GM21390 (cell line): ENCODE results near the gene ADPRHL1.

Source experiments
- ATAC-seq: cut with Tn5 transposase; IDR thresholded peaks from one replicate; pipeline ENCODE4 v1.9.1; 2021; ENCODE audit not compliant: unreplicated experiment

ADPRHL1 gene

DNA sequence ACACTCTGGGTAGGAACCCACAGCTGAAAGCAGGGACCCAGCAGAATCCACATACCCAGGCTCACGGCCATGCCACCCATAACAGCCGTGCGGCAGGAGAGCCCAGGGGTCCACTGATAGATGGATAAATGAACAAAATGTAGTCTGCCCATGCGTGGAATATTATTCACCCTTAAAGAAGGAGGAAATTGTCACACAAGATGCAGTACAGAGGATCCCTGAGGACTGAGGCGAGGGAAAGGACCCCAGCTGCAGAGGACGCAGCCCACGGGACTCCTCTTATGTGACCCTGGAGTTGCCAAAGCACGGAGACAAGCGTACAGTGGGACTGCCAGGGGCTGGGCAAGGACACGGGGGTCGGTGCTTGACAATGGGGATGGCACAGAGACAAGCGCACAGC lies 100.0 kb downstream of the ADPRHL1 start:
- ATAC-seq, result no peak

DNA sequence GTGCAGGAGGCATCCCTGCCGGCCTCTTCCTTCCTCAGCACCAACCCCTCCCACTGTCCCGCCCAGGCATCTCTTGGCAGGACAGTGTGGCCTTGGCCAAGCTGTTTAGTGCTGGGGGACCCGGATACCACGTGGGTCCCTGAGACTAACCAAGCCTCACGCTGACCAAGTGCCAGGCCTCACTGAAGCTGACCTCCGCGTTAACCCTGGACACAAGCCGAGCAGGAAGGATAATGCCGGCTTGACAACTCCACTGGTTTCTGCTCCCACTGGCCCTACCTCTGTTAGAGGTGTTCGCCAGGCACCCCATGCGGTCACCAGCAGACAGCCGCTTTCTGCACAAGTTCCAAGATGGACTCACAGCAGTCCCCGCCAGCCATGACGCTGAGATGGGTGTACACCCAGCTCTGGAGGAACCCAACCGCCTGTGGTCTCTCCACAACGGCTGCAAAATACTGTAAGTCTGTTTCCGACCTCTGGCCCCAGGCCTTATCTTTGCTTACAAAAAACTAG lies 101.7 kb downstream of the ADPRHL1 start:
- no peak for ATAC-seq

DNA sequence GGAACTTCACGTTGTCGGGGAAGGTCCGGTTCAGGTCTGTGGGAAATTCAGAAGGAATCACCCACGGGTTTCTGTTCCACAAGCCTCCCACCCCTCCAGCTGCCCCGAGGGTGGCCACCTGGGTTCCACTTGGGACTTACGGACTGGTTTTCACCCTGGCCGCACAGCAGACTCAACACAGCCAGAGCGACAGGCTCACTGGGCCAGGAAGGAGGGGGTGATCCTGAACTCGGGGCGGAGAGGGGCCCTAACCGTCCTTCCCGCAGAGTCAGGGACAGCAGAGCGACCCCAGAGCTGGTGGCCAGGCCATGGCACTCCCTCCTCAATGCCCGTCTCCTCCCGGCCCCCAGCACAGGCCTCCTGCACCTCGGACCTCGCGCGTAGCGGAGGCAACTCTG lies 102.4 kb downstream of the ADPRHL1 start:
- ATAC-seq, result no peak

DNA sequence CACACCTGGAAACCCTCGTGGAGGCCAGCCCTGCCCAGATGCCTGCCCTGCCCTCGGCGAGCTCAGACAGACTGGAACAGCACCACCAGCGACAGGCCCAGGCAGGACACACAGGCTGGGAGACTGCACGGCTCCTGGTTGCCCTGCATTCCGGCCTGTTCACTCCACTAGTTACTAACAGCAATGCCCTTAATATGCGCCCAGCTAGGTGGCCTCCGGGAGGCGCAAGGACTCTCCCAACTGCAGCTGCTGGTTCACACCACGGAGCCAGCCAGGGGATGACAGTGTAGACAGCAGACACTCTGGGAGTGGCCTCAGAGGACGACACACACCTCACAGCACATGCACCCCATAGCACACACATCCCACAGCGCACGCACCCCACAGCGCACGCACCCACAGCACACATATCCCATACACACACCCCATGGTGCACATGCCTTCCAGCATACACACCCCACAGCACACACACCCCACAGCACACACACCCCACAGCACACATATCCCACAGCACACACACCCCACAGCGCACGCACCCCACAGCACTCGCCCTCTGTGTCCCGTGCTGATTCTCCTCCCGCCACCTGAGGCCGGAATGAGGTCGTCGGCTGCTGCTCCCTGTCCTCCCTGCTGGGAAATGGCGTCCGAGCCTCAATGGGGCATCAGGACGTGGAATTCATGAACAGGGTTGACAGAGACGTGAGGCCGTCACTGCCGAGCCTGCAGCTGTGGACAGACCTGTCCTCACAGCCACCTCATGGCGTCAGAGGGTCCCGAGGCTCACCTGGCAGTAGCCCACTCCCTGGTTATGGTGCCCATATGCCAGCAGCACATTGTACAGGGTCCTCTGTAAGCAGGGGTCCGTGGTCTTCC lies 103.0 kb downstream of the ADPRHL1 start:
- ATAC-seq, result no peak
